GM12801 (cell line): ENCODE results near the gene THBS1.

Experiments used
- TF ChIP-seq, protein P1 (sequence below): IDR thresholded peaks from one replicate; pipeline ENCODE4 v1.5.1; 2011; ENCODE audit warnings: control low read depth; ENCODE audit not compliant: insufficient read length; ENCODE audit errors: extremely low read depth

THBS1 gene

DNA sequence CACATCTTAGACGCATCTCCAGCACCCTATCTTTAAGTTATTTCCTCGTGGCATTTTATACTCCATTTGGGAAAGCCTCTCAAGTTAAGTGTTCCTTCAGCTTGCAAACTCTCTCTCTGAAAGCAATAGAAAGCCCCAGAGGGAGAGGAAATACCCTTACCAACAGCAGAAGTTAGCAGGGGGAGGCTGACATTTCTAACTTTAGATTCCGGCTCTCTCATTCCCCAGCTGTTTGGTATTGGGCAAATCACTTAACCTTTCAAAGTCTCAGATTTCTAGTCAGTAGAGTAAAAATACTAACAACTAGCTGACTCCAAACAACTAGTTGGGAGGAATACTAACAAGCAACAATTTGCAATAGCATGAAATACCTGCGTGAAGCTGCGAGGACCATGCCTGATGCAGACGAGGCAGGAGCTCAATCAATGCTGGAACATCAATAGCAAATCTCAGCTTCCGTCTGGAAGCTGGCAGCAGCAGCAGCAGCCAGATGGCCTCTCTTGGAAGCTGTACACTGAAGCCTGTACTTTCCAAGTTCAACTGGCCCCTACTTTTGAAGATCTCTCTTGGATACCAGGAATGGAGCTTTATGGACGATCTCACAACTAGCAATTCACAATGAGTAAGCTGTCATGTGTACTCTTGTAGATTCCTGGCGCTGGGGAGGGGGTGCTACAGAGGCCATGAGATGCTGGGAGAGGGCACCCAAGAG, 47.8 kb downstream of the THBS1 start:
- TF ChIP-seq, protein P1, sequence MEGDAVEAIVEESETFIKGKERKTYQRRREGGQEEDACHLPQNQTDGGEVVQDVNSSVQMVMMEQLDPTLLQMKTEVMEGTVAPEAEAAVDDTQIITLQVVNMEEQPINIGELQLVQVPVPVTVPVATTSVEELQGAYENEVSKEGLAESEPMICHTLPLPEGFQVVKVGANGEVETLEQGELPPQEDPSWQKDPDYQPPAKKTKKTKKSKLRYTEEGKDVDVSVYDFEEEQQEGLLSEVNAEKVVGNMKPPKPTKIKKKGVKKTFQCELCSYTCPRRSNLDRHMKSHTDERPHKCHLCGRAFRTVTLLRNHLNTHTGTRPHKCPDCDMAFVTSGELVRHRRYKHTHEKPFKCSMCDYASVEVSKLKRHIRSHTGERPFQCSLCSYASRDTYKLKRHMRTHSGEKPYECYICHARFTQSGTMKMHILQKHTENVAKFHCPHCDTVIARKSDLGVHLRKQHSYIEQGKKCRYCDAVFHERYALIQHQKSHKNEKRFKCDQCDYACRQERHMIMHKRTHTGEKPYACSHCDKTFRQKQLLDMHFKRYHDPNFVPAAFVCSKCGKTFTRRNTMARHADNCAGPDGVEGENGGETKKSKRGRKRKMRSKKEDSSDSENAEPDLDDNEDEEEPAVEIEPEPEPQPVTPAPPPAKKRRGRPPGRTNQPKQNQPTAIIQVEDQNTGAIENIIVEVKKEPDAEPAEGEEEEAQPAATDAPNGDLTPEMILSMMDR = no peak

DNA sequence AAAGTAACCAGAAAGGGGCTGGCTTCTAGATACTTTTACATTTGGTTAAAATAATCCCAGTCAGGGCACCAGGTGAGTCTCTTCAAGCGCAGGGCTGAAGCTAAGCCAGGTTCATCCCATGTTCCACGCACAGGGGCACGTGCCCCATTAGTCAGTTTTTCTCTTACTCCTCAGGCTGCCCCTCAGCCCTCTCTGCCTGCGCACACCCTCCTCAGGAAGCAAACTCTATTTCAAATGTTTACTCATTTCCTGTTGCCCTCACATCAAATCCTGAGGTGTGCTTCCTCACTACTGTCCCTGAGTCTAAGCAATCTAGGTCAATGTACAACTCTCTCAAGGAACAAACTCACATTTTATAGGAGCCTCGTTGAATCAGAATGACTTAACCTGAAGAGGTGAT, 48.5 kb downstream of the THBS1 start:
- TF ChIP-seq, protein P1 = no peak

DNA sequence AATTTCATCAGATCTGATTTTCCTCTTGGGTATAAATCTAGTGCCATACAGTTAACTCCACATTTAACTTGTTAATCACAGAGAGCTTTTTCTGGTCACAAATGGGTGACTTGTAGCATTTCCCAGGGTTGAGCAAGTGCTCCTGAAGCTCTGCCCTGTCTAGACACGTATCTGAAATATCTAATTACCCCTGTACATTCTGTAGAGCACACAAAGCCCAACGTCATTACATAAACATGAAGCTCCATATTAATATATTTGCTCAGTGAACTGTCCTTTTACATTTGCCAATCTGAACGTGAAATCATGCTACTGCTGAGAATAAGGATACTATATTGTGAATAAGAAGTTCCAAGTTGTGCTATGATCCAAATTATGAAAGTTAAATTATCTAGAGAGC, 49.0 kb downstream of the THBS1 start:
- TF ChIP-seq, protein P1 = no peak

DNA sequence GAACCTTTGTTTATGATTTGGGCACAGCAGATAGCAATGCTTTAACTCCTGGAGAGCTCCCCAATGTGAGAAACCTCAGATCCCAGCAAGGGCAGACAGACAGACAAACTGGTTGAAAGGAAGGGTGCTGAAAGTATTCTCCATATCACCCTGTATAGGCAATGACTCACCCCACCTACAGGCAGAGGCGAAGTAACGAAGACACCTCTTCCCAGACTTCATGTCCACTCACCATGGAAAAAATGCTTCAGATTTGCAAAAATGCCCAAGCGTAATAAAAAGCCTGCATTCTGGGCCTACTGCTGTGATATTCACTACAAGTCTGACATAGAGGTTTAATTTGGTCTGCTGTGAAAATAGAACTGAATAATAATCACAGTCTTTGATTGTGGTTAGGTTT, 50.5 kb downstream of the THBS1 start:
- TF ChIP-seq, protein P1 = no peak

DNA sequence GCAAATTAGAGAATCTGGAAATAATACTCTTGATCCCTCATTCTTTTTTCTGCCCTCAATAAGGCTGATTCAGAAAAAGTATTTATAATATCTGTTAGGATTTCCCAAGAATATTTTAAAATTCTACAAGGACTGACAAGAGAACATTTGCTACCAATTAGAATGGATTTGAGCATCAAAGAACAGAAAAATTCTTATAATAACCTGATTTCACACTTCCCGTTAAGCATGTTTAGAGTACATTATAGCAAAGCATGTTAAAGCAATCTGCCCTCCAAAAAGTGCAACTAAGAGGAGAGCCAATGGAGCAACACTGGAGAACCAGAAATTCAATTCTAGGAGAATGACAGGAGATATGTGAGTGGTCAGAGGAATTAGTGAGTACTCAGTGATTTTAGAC, 57.2 kb downstream of the THBS1 start:
- TF ChIP-seq, protein P1 = no peak

DNA sequence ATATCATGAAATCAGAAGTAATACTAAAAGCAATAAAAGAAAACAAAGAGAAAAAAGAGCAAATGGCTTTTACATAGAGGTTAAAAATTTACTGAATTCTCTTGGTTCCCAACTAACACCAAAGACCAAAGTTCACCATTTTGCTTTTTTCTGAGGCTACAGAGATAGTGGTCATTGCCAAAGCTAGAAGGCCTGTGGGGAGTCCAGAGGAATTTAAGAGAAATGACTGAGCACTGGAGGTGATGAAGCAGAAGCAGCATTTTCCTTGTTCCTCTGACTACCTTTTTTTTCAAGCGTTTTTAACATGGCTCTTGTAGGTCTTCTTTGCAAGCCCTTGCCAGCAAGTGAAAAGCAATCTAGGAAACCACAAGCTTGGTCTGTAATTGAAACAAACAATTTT, 58.2 kb downstream of the THBS1 start:
- TF ChIP-seq, protein P1 = no peak

DNA sequence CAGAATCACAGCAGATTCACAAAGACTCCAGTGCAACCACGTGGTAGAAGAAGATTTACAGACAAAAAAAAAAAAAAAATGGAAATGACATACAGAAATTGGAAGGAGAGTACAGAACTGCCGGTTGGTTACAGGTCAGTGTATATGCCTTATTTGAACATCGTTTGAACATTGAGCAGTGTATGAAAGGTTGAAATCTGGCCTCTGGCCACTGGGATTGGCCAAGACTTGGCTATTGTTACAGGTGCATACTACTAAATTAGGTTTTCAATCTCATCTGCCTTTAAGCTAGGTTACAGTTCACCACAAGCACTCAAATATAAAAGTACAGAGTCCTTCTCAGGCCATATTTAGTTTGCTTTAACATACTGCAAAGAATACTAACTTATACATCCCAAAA, 59.8 kb downstream of the THBS1 start:
- TF ChIP-seq, protein P1 = no peak
